Lower leg skin (tissue), 4 donors: ENCODE results near the gene KRT31. TPM values are rescaled to one million over a fixed set of nuclear protein-coding genes. Genes with fewer than 3 reads are reported as not detected.
"Not testable (repeated sequence)": the region's sequence is repeated elsewhere in the genome, so short reads cannot be mapped to it uniquely, and the experiment has no call there.

Experiments used
- DNase-seq, 2 donors: peaks; one replicate each; pipeline ENCODE4 v3.0.0-alpha.2; 2019; ENCODE audit warnings: low spot score in 2 of 2
- H3K4me3 ChIP-seq: fragments of 200-600 bp; sonication (generic); 2 replicates; pipeline ENCODE4 v1.5.1; 2017; ENCODE audit warnings: mild to moderate bottlenecking, low read depth; ENCODE audit not compliant: poor library complexity, severe bottlenecking
- CTCF ChIP-seq, 3 donors: fragments of 450-650 bp; IDR thresholded peaks; one replicate each; pipeline ENCODE4 v1.5.1; 2016; ENCODE audit warnings: antibody characterized with exemption in 3 of 3, mild to moderate bottlenecking in 3 of 3, moderate library complexity in 2 of 3
- POLR2A ChIP-seq, 2 donors: fragments of 450-650 bp; IDR thresholded peaks; one replicate each; pipeline ENCODE4 v1.6.1; 2016 to 2017; ENCODE audit warnings: antibody characterized with exemption in 2 of 2, mild to moderate bottlenecking in 1 of 2, moderate library complexity in 1 of 2
- WGBS, 2 donors: methylation state at CpG; one replicate each; pipeline ENCODE4 v1.1.5; 2018; 5-methylcytosine and 5-hydroxymethylcytosine counted together
- intact Hi-C: fragments of 100-400 bp; cut with DNase I; formaldehyde crosslinking; loops from one replicate; pipeline ENCODE4 v1.15.0; 2023; ENCODE audit warnings: low total_unique reads
- total RNA-seq, 4 donors: library from RNA; depleted of rRNA; stranded (reverse); fragments of >200 nt; gene quantifications; one replicate each; pipeline ENCODE4 v1.1.0, GENCODE V29; 2016

The KRT31 gene
- total RNA-seq, 4 donors from 2014 or later = 15.9 to 197 (median 24.1) TPM

GRCh38 chr17:41352597-41353366 is 44.6 kb downstream of the KRT31 start:
- TF ChIP-seq POLR2A (IDR thresholded peaks at IDR 0.05) = no peak
- TF ChIP-seq CTCF (IDR thresholded peaks at IDR 0.05) = no peak
- no peak overlapping the region for H3K4me3 ChIP-seq
- intact Hi-C loops = no loop called here
- no peak for DNase-seq
- whole genome bisulfite sequencing, 2 donors = 69 to 76% methylated on average over 7 of the region's 7 CpGs

GRCh38 chr17:41351177-41351576 is 46.2 kb downstream of the KRT31 start:
- intact Hi-C loops = no loop called here
- no peak overlapping the region for H3K4me3 ChIP-seq
- DNase-seq = no peak
- no peak for TF ChIP-seq POLR2A (IDR thresholded peaks at IDR 0.05)
- TF ChIP-seq CTCF (IDR thresholded peaks at IDR 0.05) = no peak
- WGBS, 2 donors = 69 to 90% methylated on average over 2 of the region's 2 CpGs

DNA sequence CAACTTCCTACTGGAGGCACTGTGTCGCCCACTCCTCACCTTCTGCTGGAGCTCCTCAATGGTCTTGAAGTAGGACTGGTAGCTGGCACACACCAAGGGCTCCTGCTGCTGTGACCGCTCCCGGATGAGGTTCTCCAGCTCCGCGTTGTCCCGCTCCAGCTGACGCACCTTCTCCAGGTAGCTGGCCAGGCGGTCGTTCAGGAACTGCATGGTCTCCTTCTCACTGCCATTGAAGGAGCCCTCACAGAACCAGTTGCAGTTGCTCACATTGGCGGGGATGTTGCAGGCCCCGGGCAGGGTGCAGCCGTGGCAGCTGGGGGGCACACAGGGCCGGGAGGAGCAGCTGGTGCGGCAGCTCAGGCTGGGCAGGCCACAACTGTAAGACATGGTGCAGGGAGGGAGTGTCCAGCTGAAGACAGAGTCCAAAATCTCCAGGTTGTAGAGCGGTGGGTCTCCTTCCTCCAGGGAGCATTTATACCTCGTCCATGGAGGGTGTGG is 47.0 kb downstream of the KRT31 start, which contains the start of gene KRT33A:
Gene KRT33A (minus strand): TSS at position 448 of the 498 bp plus-strand sequence. CDS start 61 bp downstream, at position 387.
- intact Hi-C loops, H3K4me3 ChIP-seq, DNase-seq: not testable (repeated sequence)
- WGBS, 2 donors = 92 to 93% methylated on average over 16 of the region's 16 CpGs

DNA sequence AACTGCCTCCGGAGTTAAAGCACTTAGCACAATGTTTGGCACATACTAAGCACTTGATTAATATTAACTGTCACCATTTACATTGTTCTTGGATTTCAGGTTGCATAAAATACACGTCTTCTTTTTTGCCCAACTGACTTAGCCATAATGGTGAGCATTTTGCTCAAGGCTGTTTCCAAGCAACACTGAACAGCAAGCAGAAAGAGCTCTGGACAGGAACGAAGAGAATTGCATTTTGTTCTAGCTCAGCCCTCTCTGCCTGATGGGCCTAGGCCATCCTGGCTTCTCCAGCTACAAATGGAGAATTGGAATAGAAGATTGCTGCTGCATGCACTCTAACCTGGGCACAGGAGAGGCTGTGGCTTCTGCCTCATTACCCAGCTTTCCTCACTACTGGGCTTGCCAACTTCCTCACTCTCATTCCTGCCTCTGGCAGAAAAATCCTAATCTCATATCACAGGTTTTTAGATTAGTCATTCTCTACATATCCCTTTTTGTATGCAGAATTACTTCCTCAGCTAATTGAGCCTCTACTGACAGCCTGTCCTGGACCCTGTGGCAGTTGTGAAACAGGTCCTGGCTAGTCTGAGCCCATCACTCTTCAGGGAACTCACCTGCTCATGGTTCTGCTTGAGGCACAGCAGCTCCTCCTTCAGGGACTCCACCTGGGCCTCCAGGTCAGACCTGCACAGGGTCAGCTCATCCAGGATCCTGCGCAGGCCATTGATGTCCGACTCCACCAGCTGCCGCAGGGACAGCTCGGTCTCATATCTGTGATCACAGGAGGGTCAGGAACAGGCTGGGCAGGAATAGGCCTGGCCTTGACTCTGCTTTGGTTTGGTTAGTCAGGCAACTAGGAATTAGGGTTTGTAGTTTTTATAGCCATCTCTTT is 49.3 kb downstream of the KRT31 start:
- intact Hi-C loops = no loop called here
- WGBS, 2 donors = 46 to 56% methylated on average over 6 to 7 of the region's 7 CpGs
- no peak overlapping the region for H3K4me3 ChIP-seq
- TF ChIP-seq POLR2A (IDR thresholded peaks at IDR 0.05) = no peak
- no peak for TF ChIP-seq CTCF (IDR thresholded peaks at IDR 0.05)
- DNase-seq = no peak

DNA sequence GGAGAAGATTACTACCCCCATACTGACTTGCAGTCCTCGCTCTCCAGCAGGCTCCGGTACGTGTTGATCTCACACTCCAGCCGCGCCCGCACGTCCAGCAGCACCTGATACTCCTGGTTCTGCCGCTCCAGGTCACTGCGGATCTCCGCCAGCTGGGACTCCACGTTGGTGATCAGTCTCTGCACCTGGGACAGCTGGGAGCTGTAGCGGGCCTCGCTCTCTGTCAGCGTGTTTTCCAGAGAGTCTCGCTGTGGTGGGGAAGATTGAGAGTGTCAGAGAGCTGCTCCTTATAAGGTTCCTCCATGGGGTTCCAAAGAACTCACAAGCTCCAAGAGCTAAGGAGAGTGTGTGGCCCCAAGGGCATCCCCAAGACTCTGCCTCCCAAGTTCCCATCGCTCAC is 51.0 kb downstream of the KRT31 start:
- intact Hi-C loops, H3K4me3 ChIP-seq, DNase-seq: not testable (repeated sequence)
- 87 to 92% methylated on average over 12 to 15 of the region's 16 CpGs for WGBS, 2 donors

GRCh38 chr17:41345992-41346391 is 51.4 kb downstream of the KRT31 start:
- WGBS, 2 donors = 78 to 80% methylated on average over 3 of the region's 3 CpGs
- DNase-seq = no peak
- no peak overlapping the region for H3K4me3 ChIP-seq
- intact Hi-C loops = no loop called here
- TF ChIP-seq CTCF (IDR thresholded peaks at IDR 0.05) = no peak
- no peak for TF ChIP-seq POLR2A (IDR thresholded peaks at IDR 0.05)

Other genes starting within 250 kb of the KRT31 start
- gene KRTAP4-5, start 247.8 kb downstream of the KRT31 start, total RNA-seq = 10 to 100 TPM in 1 of 4 donors, under 1 TPM in 1, not detected in 2; 0.34 to 14.9 TPM
- 100 to 1,000 TPM in 1 of 4 donors, under 1 TPM in 1, not detected in 2; 0.84 to 102 TPM for gene KRTAP4-4, start 236.9 kb downstream of the KRT31 start, total RNA-seq
- 10 to 100 TPM in 1 of 4 donors, 1 to 10 TPM in 1, not detected in 2; 1.2 to 54.0 TPM for gene KRTAP4-3, start 229.4 kb downstream of the KRT31 start, total RNA-seq
- gene KRTAP4-2, start 219.4 kb downstream of the KRT31 start, total RNA-seq = 10 to 100 TPM in 1 of 4 donors, 1 to 10 TPM in 1, not detected in 2; 5.0 to 75.4 TPM
- 10 to 100 TPM in 1 of 4 donors, 1 to 10 TPM in 1, not detected in 2; 2.1 to 66.2 TPM for gene KRTAP4-1, start 212.7 kb downstream of the KRT31 start, total RNA-seq
- gene KRTAP9-1, start 207.7 kb downstream of the KRT31 start, total RNA-seq = under 1 TPM in 1 of 4 donors, not detected in 3; 0.91 TPM
- gene KRTAP9-2, start 171.0 kb downstream of the KRT31 start, total RNA-seq = 100 to 1,000 TPM in 1 of 4 donors, 10 to 100 TPM in 1, not detected in 2; 18.1 to 183 TPM
- gene KRTAP9-3, start 165.2 kb downstream of the KRT31 start, total RNA-seq = 100 to 1,000 TPM in 1 of 4 donors, 1 to 10 TPM in 1, under 1 TPM in 1, not detected in 1; 0.27 to 218 (median 8.7) TPM
- gene KRTAP9-8, start 159.6 kb downstream of the KRT31 start, total RNA-seq = 100 to 1,000 TPM in 1 of 4 donors, under 1 TPM in 2, not detected in 1; 0.47 to 120 (median 0.97) TPM
- gene KRTAP9-4, start 147.9 kb downstream of the KRT31 start, total RNA-seq = 100 to 1,000 TPM in 1 of 4 donors, 1 to 10 TPM in 1, under 1 TPM in 1, not detected in 1; 0.37 to 177 (median 2.1) TPM
- 10 to 100 TPM in 1 of 4 donors, 1 to 10 TPM in 1, not detected in 2; 2.1 to 94.5 TPM for gene KRTAP9-9, start 142.2 kb downstream of the KRT31 start, total RNA-seq
- gene KRTAP9-6, start 132.2 kb downstream of the KRT31 start, total RNA-seq = under 1 TPM in 2 of 4 donors, not detected in 2; 0.38 to 0.62 TPM
- gene KRTAP9-7, start 121.9 kb downstream of the KRT31 start, total RNA-seq = 10 to 100 TPM in 1 of 4 donors, under 1 TPM in 1, not detected in 2; 0.51 to 17.1 TPM
- 1 to 10 TPM in 1 of 4 donors, not detected in 3; 2.5 TPM for gene KRTAP29-1, start 94.8 kb downstream of the KRT31 start, total RNA-seq
- gene KRTAP16-1, start 88.3 kb downstream of the KRT31 start, total RNA-seq = 1 to 10 TPM in 1 of 4 donors, not detected in 3; 5.9 TPM
- gene KRTAP17-1, start 81.9 kb downstream of the KRT31 start, total RNA-seq = 10 to 100 TPM in 1 of 4 donors, 1 to 10 TPM in 1, not detected in 2; 1.3 to 38.6 TPM
- gene KRT33A, start 46.8 kb downstream of the KRT31 start, total RNA-seq = 10 to 100 TPM in 2 of 4 donors, under 1 TPM in 1, not detected in 1; 0.25 to 73.9 (median 11.0) TPM
- gene KRT33B, start 27.8 kb downstream of the KRT31 start, total RNA-seq = 100 to 1,000 TPM in 1 of 4 donors, 1 to 10 TPM in 1, under 1 TPM in 1, not detected in 1; 0.25 to 117 (median 4.4) TPM
- gene KRT34, start 15.3 kb downstream of the KRT31 start, total RNA-seq = 100 to 1,000 TPM in 1 of 4 donors, 10 to 100 TPM in 1, 1 to 10 TPM in 1, under 1 TPM in 1; 0.72 to 143 (median 6.3) TPM
- not detected for gene KRT37, start 27.0 kb upstream of the KRT31 start, total RNA-seq
- 1 to 10 TPM in 2 of 4 donors, not detected in 2; 1.3 to 1.8 TPM for gene KRT38, start 43.4 kb upstream of the KRT31 start, total RNA-seq
- 10 to 100 TPM in 1 of 4 donors, under 1 TPM in 1, not detected in 2; 0.46 to 11.6 TPM for gene KRT32, start 69.8 kb upstream of the KRT31 start, total RNA-seq
- gene KRT35, start 83.5 kb upstream of the KRT31 start, total RNA-seq = under 1 TPM in 1 of 4 donors, not detected in 3; 0.84 TPM
- gene KRT36, start 92.3 kb upstream of the KRT31 start, total RNA-seq = under 1 TPM in 1 of 4 donors, not detected in 3; 0.97 TPM
- under 1 TPM in 2 of 4 donors, not detected in 2; 0.19 to 0.46 TPM for gene KRT13, start 108.0 kb upstream of the KRT31 start, total RNA-seq
- 1,000 to 10,000 TPM in 2 of 4 donors, 100 to 1,000 TPM in 2; 802 to 1,380 (median 1,140) TPM for gene KRT15, start 121.3 kb upstream of the KRT31 start, total RNA-seq
- 100 to 1,000 TPM in 3 of 4 donors, 10 to 100 TPM in 1; 96.0 to 482 (median 285) TPM for gene KRT19, start 130.7 kb upstream of the KRT31 start, total RNA-seq
- gene KRT9, start 174.5 kb upstream of the KRT31 start, total RNA-seq = 1 to 10 TPM in 1 of 4 donors, under 1 TPM in 2, not detected in 1; 0.47 to 1.6 (median 0.91) TPM
- gene KRT14, start 189.3 kb upstream of the KRT31 start, total RNA-seq = 1,000 to 10,000 TPM; 4,210 to 7,487 (median 6,656) TPM
- 100 to 1,000 TPM in 1 of 4 donors, 10 to 100 TPM in 3; 79.2 to 447 (median 81.8) TPM for gene KRT16, start 215.2 kb upstream of the KRT31 start, total RNA-seq
- 1,000 to 10,000 TPM in 2 of 4 donors, 100 to 1,000 TPM in 2; 474 to 1,574 (median 971) TPM for gene KRT17, start 227.0 kb upstream of the KRT31 start, total RNA-seq